Gastroesophageal sphincter (tissue), 2 donors: ENCODE results near the gene OAS2.

Experiments used
- EP300 ChIP-seq: sonication (generic); formaldehyde crosslinking; IDR thresholded peaks from one replicate; pipeline ENCODE4 v1.6.1; 2017; ENCODE audit warnings: antibody characterized with exemption, mild to moderate bottlenecking
- POLR2A ChIP-seq, 2 donors: fragments of 450-650 bp; IDR thresholded peaks; one replicate each; pipeline ENCODE4 v1.6.1; 2017; ENCODE audit warnings: antibody characterized with exemption in 2 of 2, mild to moderate bottlenecking in 2 of 2, moderate library complexity in 1 of 2

DNA sequence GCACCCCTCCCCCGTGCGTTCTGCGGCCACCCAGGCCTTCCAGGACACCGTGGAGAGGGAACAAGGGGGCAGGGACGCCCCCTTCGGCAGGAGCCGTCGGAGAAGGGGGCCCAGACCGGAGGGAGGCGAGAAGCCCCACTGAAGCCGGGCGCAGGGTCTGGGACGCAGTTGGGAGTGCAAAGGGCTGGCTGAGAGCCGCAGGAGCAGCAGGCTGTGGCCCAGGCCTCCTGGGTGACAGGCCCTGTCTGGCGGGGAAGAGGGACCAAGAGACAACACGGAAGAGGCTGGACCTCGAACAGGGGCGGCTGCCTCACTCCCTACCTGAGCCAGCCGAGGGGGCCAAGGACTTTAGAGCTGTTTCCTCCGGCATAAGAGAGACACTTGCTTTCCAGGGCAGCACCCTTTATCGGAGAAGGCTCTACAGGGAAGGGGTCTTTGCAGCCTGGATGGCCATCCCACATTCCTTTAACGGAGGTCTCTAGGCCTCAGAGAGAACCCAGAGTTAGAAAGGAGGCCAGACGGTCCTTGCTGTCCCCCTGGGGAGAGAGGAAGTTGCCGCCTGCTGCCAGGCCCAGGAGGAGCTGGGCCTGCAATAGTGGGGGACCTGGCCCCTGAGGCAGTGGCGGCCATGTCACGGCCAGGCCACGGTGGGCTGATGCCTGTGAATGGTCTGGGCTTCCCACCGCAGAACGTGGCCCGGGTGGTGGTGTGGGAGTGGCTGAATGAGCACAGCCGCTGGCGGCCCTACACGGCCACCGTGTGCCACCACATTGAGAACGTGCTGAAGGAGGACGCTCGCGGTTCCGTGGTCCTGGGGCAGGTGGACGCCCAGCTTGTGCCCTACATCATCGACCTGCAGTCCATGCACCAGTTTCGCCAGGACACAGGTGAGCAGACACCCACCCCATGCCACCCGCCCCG is 79.5 kb downstream of the OAS2 start:
- TF ChIP-seq EP300 (no peak), POLR2A (IDR thresholded peaks at IDR 0.05) (no peak)
